GM19397 (cell line): ENCODE measurements around the gene RPL4.
"Not testable (repeated sequence)": the region's sequence is repeated elsewhere in the genome, so short reads cannot be mapped to it uniquely, and the experiment has no call there.

Experiments used
- ATAC-seq: cut with Tn5 transposase; IDR thresholded peaks from one replicate; pipeline ENCODE4 v1.9.1; 2021; ENCODE audit warnings: mild to moderate bottlenecking, moderate library complexity; ENCODE audit not compliant: unreplicated experiment

Gene RPL4

GRCh38 chr15:66504563-66505429 is at the start of gene RPL4, which contains the start of gene ZWILCH:
Gene RPL4 (minus strand): TSS chr15:66504855. CDS start chr15:66504790, 65 bp downstream.
Gene ZWILCH (plus strand): TSS chr15:66505326. CDS start chr15:66505339, 13 bp downstream.
- peak; percentile 82 for ATAC-seq

DNA sequence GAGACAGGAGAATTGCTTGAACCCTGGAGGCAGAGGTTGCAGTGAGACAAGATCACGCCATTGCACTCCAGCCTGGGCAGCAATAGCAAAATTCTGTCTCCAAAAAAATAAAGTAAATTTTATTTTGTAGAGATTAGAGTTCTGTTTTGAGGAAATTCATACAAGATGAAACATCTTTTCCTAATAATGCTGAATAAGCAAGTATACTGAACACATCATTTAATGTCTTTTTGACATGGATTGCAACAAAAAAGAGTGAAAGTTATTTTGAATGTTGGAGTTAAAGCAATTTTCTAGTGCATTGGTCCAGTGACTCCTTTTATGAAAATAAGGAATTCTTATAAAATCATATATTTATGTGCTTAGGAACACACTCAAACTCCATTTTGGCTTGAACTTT is 40.6 kb upstream of the RPL4 start:
- no peak for ATAC-seq

- ATAC-seq, result no peak
Measured at GRCh38 chr15:66542896-66543295, 38.2 kb upstream of the RPL4 start.

- no peak for ATAC-seq
Measured at GRCh38 chr15:66535056-66535455, 30.4 kb upstream of the RPL4 start.

- no peak for ATAC-seq
Measured at GRCh38 chr15:66524838-66525237, 20.2 kb upstream of the RPL4 start.

GRCh38 chr15:66523926-66524325 is 19.3 kb upstream of the RPL4 start:
- no peak for ATAC-seq

- no peak for ATAC-seq
Measured at GRCh38 chr15:66515901-66516322, 11.3 kb upstream of the RPL4 start.

- ATAC-seq, result no peak
Measured at GRCh38 chr15:66514586-66514985, 9.9 kb upstream of the RPL4 start.

GRCh38 chr15:66508293-66508883 is 3.7 kb upstream of the RPL4 start:
- no peak for ATAC-seq

- ATAC-seq, result no peak
Measured at GRCh38 chr15:66505818-66506217, 1.2 kb upstream of the RPL4 start.

- ATAC-seq, result no peak
Measured at GRCh38 chr15:66505430-66505811, 766 bp upstream of the RPL4 start.

- no peak for ATAC-seq
Measured at GRCh38 chr15:66503780-66504562, 684 bp downstream of the RPL4 start.

GRCh38 chr15:66503041-66503648 is 1.5 kb downstream of the RPL4 start:
- not testable (repeated sequence) for ATAC-seq

DNA sequence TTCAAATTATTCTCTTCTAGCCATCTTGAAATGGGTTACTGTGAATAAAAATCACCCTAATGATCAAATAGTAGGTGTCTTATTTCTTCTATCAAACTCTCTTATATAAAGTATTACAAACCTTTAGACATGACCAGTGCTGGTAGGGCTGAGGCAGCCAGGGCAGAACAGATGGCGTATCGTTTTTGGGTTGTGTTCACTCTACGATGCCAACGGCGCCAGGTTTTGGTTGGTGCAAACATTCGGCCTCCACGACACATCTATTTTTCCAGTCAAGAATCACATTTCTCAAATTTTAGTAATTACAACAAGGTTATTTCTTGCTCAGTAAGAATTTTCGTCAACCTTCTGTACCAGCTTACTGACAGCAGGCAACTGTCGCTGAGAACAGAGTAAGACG is 2.2 kb downstream of the RPL4 start:
- ATAC-seq, result no peak

GRCh38 chr15:66500346-66500745 is 4.3 kb downstream of the RPL4 start:
- ATAC-seq, result not testable (repeated sequence)

GRCh38 chr15:66498501-66499386 is 5.9 kb downstream of the RPL4 start:
- ATAC-seq, result no peak

- peak; percentile 90 for ATAC-seq
Measured at GRCh38 chr15:66497502-66498455, 6.9 kb downstream of the RPL4 start, which contains the start of gene SNAPC5. Gene SNAPC5 (minus strand): TSS chr15:66497762. CDS start chr15:66497731, 31 bp downstream.

- ATAC-seq, result peak; percentile 2
Measured at GRCh38 chr15:66496951-66497501, 7.6 kb downstream of the RPL4 start.
